Retina (tissue), 1 donor: Measurements from ENCODE around the gene TRIO.

ENCODE experiments used
- DNase-seq: peaks from one replicate; pipeline ENCODE4 v3.0.0-alpha.2; 2016

TRIO gene

DNA sequence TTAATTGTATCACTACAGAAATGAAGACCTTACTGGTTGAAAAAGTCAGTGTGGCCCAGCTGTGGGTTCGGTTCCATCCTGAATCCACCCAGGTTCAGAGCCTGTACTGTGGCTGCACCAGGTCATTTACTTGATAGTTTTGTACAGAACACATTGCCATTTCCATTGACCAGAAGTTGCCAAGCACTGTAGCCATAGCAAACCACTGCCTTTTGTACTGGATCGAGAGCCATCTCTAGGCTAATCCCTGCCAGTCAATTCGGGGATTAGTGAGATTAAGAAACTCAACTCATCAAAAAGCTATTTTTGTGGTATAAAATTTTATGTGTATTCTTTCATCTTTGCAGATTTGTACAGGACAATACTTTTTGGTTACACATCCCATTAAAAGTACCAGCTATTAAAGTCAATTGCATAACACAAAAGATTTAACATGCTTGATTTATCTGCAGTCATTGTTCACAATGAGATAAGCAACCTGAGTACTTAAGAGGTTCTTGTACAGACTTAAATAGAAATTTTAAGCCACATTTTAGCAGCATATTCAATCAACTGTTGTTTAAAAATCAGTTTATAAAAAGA, 329.9 kb downstream of the TRIO start:
- DNase-seq: no peak

GRCh38 chr5:14475045-14475444, 331.9 kb downstream of the TRIO start:
- DNase-seq: no peak

DNA sequence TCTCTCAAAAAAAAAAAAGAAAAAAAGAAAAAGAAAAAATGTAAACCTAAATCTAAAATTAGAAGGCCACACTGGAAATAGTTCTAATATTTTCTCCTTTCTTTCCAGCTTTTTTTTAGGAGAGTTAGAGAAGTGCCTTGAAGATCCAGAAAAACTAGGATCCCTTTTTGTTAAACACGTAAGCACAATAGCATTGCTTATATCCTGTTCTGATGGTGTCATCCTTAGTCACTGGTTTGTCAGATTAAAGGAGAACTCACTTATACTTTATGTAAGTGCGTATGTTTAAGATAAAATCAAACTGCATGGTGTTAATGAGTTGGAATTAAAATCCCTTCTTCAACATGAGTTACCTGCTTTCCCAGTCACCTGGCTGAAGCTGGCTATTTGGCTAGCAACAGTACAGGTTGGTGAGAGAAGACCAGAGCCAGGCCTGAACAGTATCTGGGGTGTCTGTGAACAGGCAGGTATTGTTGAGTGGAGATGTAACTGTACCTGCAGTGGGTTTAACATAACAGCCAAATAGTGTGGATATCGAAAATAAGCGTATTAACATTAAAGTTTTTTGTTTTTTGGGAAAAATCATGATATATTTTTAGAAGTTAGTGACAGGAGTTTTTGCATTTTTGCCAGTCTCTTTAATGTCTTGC, 333.8 kb downstream of the TRIO start:
- DNase-seq: no peak

DNA sequence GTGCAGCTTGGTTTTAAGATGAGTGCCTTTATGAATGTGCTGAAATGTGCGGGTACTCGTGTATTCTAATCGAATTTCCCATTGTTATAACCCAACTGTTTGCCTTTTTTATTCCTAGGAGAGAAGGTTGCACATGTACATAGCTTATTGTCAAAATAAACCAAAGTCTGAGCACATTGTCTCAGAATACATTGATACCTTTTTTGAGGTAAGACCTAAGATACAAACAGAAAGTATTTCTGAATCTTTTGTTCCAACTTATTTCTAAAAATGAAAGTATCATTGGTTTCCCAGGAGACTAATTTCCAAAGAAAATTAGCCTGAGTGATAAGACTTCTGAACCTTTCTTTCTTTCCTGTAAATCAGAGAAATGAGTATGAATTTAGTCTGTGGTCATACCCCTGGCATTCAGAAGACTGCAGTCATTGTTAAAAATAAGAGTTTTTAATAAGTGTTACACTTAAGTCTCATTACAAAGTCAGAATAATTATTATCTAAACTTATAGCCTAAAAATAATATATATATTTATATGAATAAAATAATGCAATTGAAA, 336.1 kb downstream of the TRIO start:
- no peak for DNase-seq

DNA sequence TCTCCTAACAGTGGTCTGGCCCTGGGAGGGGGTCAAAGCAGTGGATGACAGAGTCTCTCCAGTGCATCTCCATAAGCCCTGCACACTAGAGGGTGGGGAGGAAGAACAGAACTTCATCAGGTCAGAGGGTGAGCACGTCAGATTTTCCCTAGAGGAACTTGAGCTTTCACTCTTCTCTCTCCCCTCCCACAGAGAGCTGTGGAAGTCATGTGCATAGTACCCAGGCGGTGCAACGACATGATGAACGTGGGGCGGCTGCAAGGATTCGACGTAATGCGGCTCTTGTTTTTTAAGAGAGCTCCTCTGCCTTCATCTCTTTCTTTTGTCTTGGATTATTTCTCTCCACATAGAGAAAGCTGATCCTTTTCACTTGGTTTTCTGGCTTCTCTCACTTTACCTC, 338.2 kb downstream of the TRIO start:
- no peak for DNase-seq

GRCh38 chr5:14482085-14482484, 338.9 kb downstream of the TRIO start:
- no peak for DNase-seq

DNA sequence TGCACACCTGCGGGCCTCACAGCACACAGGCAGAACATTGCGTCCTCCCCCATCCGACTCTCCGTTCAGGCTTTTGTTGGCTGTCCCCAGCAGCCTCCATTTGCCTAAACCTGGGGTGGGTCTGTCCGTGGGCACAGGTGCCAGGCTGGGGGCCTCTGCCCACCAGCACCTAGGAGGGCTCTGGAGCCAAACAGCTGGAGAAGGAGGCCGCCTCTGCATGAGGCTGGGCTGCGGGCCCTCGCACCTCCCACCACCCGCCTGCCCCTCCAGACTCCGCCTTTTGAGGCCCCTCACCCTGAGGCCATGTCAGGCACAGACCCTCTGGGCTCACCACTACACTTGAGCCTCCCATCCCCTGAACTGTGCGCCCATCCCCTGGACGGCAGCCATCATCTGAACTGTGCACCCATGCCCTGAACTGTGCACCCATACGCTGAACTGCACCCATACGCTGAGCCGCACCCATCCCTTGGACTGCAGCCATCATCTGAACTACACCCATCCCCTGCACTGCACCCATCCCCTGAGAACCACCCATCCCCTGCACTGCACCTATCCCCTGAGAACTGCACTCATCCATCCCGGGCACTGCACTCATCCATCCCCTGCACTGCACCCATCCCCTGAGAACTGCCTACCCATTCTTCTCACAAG, 340.5 kb downstream of the TRIO start:
- DNase-seq: no peak

DNA sequence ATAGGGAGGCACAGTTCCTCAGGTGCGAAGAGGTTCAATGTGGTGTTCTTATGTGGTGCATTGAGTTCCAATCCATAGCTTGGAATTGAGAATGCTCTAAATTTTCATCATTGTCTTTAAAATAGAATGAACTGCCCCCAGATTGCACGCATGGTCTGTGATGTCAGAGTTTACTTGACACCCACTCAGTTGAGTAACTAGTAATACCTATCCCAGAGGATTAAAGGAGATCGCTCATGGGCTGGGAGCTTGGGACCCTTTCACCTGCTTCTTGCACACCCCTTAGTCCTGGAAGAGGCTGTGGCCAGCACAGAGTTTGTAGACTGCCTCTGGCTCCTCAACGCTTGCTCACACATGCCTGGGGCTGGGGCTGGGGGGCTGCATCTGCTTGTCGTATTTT, 343.3 kb downstream of the TRIO start:
- DNase-seq: no peak

GRCh38 chr5:14486996-14487896, 344.1 kb downstream of the TRIO start:
- peak; percentile 62 for DNase-seq

DNA sequence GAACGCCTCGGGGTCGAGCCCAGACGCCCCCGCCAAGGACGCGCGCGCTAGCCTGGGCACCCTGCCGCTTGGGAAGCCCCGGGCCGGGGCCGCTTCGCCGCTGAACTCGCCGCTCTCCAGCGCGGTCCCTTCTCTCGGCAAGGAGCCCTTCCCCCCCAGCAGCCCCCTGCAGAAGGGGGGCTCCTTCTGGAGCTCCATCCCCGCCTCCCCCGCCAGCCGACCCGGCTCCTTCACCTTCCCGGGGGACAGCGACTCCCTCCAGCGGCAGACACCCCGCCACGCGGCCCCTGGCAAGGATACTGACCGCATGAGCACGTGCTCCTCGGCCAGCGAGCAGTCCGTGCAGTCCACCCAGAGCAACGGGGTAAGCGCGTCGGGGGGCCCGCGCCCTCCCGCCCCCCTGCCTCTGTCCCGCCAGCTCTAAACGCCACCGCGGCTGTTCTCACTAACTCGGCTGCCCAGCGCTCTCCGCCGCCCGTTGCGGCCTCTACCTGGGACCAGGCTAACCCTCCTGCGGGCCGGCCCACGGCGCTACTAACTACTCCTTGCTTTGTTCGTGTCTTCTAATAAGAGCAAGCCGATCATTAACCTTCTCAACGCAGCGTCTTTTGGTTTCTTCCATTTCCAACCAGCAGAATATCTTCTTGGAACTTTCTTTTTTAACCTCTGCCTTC, 344.9 kb downstream of the TRIO start:
- DNase-seq: peak; percentile 52

DNA sequence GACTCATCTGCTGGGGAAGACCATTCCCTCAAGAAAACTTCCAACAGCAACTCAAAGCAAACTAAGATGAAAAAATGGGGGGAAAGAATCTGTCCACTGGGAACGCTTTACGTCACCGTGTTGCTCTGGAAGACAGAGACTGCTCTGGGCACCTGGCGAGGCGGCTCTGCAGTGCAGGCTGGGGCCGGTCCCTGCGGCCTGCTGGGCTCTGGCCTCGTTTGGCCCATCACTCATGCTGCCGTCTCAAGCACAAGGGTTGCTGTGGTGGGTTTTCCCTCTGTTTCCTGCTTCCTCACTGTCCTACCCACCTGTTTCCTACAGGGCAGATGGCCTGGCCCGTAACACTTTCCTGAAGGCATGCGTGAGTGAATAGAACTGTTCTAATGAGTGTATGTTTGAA, 345.6 kb downstream of the TRIO start:
- peak; percentile 50 for DNase-seq

GRCh38 chr5:14489643-14490042, 346.5 kb downstream of the TRIO start:
- DNase-seq: no peak

GRCh38 chr5:14490309-14490711, 347.2 kb downstream of the TRIO start:
- DNase-seq: no peak

- DNase-seq: no peak
Measured at GRCh38 chr5:14491015-14491915, 348.1 kb downstream of the TRIO start.

GRCh38 chr5:14492331-14492964, 349.3 kb downstream of the TRIO start:
- no peak for DNase-seq

- DNase-seq: no peak
Measured at GRCh38 chr5:14495301-14495700, 352.2 kb downstream of the TRIO start.

DNA sequence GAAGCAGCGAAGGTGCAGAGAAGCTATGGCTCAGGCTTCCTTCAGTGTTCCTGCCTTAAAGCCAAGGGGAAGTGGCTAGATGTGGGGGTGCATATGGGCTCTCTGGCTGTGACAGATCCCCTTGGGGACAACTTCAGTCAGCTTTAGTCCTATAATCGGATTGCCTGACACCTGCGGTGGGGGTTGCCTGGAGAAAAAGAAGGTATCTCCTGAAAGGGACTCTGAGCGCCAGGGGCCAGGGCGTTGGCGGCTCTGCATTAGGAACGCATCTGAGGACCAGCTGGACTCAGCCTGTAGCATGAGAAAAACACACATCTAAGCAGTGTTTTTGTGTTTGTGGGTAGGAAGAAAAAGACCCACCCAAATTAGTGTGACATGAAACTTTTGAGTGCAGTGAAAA, 354.2 kb downstream of the TRIO start:
- no peak for DNase-seq

DNA sequence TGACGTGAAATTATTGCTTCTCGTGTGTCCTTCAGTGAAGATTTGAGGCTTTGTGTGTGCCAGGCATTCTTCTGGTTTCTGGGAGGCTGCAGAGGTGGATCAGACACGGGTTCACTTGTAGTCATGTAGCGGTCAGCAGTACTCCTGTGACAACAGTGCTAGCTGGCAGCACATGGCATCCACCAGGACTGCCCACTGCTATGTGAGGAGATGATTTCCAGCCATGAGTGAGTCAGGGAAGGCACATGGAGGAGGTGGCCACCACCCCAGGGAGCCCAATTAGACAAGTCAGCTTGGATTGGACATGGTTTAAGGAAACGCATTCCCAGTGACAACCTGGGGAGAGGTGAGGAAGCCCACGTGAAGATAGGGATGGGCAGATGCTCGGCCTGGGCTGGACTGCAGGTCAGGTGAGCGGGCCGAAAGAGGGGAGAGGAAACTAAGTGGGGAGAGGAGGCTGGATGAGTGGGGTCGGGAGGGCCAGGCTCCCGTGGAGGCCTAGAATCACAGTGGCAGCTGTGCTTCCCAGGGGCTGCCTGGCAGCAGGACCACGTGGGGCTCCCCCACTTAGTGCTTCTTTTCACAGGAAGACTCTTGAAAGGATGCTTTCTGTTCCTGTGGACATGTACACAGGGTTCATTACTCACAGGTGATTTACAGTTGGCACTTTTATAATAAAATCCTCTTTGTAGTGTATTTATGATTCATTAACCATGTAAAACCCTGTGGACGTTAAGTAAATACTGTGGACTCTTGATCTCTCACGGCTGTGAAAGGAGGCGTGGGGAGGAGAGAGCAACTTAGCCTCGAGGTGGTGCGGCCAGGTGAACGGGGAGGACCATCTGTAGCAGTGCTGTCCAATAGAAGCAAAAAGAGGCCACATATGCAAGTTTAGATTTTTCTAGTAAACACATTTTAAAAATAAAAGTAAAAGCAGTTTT, 358.5 kb downstream of the TRIO start:
- DNase-seq: no peak

- no peak for DNase-seq
Measured at GRCh38 chr5:14502294-14502690, 359.1 kb downstream of the TRIO start.
